GM10266 (cell line): ENCODE results near the gene TNFSF12.

Source experiments
- DNase-seq: peaks from one replicate; pipeline ENCODE4 v3.0.0; 2012; ENCODE audit errors: extremely low spot score
- CTCF ChIP-seq: IDR thresholded peaks from 2 replicates; pipeline ENCODE4 v1.5.1; 2012; ENCODE audit warnings: mild to moderate bottlenecking, low read depth; ENCODE audit not compliant: control insufficient read depth, insufficient read depth; ENCODE audit errors: missing control alignments

TNFSF12 gene

GRCh38 chr17:7577327-7578199 lies 28.7 kb downstream of the TNFSF12 start:
- TF ChIP-seq CTCF = no peak
- DNase-seq = no peak

- DNase-seq = peak; percentile 77
- TF ChIP-seq CTCF = no peak
These were observed 30.4 kb downstream of the TNFSF12 start, which contains the start of gene CD68 for GRCh38 chr17:7579001-7579833. TSS of gene CD68 (plus strand) at chr17:7579638. CDS start at chr17:7579678, 40 bp downstream.

- TF ChIP-seq CTCF = no peak
- no peak for DNase-seq
These were observed 31.2 kb downstream of the TNFSF12 start for GRCh38 chr17:7579834-7580603.

GRCh38 chr17:7580604-7581575 lies 32.0 kb downstream of the TNFSF12 start:
- no peak for DNase-seq
- TF ChIP-seq CTCF = no peak

- TF ChIP-seq CTCF = no peak
- DNase-seq = no peak
These were observed 33.8 kb downstream of the TNFSF12 start for GRCh38 chr17:7582396-7583252.
